Measurements from ENCODE around the gene NDFIP2. TPM values are rescaled to one million over a fixed set of nuclear protein-coding genes. Genes with fewer than 3 reads are reported as not detected.

NDFIP2 gene
- total RNA-seq, 1 experiment from 2014 or later = 49.6 TPM

- H3K4me2 ChIP-seq (ENCODE audit: low read length) = no peak overlapping the region
- H4K20me1 ChIP-seq (ENCODE audit: insufficient read depth) = peaks cover 9% of the 10 kb centered on the region; the same call in 1 of the 2 replicates
- no peaks in the 10 kb centered on the region for H3K9me3 ChIP-seq (ENCODE audit: control insufficient read depth in 1 of 2, insufficient read depth in 1 of 2, low read depth in 1 of 2, low read length in 2 of 2)
- RAD21 ChIA-PET (ENCODE audit: low non-redundant PET in 1 of 2, low total read pairs in 2 of 2, uncharacterized antibody in 2 of 2, unreplicated experiment in 2 of 2) = no interaction called here
- H3K9ac ChIP-seq (ENCODE audit: low read length) = no peak overlapping the region
- intact Hi-C loops (cut with micrococcal nuclease) = no loop called here
- ATAC-seq (no peak), DNase-seq (ENCODE audit: low read depth, low spot score) (no peak)
- H3K9me2 ChIP-seq (ENCODE audit: insufficient read depth) = no peaks in the 10 kb centered on the region
- peaks cover 100% of the 10 kb centered on the region for H3K79me2 ChIP-seq (ENCODE audit: insufficient read depth, low read length)
- H3K36me3 ChIP-seq (ENCODE audit: control insufficient read depth in 1 of 2, insufficient read depth in 2 of 2, low read length in 2 of 2) = no peaks in the 10 kb centered on the region
- CTCF ChIA-PET = no interaction called here
- H3K4me1 ChIP-seq (ENCODE audit: control insufficient read depth in 1 of 2, insufficient read depth in 2 of 2, low read length in 2 of 2) = no peaks in the 10 kb centered on the region
- BruUV-seq (replicated peaks) = no TSS peak
- no peak overlapping the region for H3K4me3 ChIP-seq (replicated peaks in 1 of 2; ENCODE audit: low read depth in 1 of 2, low read length in 2 of 2)
- H3K27ac ChIP-seq (ENCODE audit: low read depth, low read length) = no peak overlapping the region
- H2AFZ ChIP-seq (ENCODE audit: low read depth, low read length, poor library complexity, severe bottlenecking) = no peak overlapping the region
- POLR2A ChIA-PET = no interaction called here
- H3K27me3 ChIP-seq (ENCODE audit: insufficient read depth, low read length) = no peaks in the 10 kb centered on the region
- TF ChIP-seq EZH2 (IDR thresholded peaks at IDR 0.05) (no peak), SRF (IDR thresholded peaks at IDR 0.05; ENCODE audit: low read depth) (no peak), JUND (IDR thresholded peaks at IDR 0.05) (no peak), ZFX (IDR thresholded peaks at IDR 0.05) (no peak), CEBPB (IDR thresholded peaks at IDR 0.05; ENCODE audit: low read depth) (no peak)
Measured at GRCh38 chr13:79490824-79491223, 9.9 kb downstream of the NDFIP2 start.

- ChIA-PET CTCF (no interaction called here), POLR2A (interaction anchor here (1.1 kb wide), 1 partner anchor 11 kb away, joined by 3 read pairs; the partner anchor contains the start of gene NDFIP2), RAD21 (ENCODE audit: low non-redundant PET in 1 of 2, low total read pairs in 2 of 2, uncharacterized antibody in 2 of 2, unreplicated experiment in 2 of 2) (no interaction called here)
- H3K4me1 ChIP-seq (ENCODE audit: control insufficient read depth in 1 of 2, insufficient read depth in 2 of 2, low read length in 2 of 2) = no peaks in the 10 kb centered on the region
- peaks cover 100% of the 10 kb centered on the region for H3K79me2 ChIP-seq (ENCODE audit: insufficient read depth, low read length)
- BruUV-seq (replicated peaks) = no TSS peak
- DNase-seq (ENCODE audit: low read depth, low spot score) (no peak), ATAC-seq (no peak)
- H2AFZ ChIP-seq (ENCODE audit: low read depth, low read length, poor library complexity, severe bottlenecking) = no peak overlapping the region
- H3K27ac ChIP-seq (ENCODE audit: low read depth, low read length) = no peak overlapping the region
- H3K9me3 ChIP-seq (ENCODE audit: control insufficient read depth in 1 of 2, insufficient read depth in 1 of 2, low read depth in 1 of 2, low read length in 2 of 2) = no peaks in the 10 kb centered on the region
- H4K20me1 ChIP-seq (ENCODE audit: insufficient read depth) = peaks cover 9% of the 10 kb centered on the region; the same call in 1 of the 2 replicates
- no peak overlapping the region for H3K4me2 ChIP-seq (ENCODE audit: low read length)
- H3K9ac ChIP-seq (ENCODE audit: low read length) = no peak overlapping the region
- no peak overlapping the region for H3K4me3 ChIP-seq (replicated peaks in 1 of 2; ENCODE audit: low read depth in 1 of 2, low read length in 2 of 2)
- no peaks in the 10 kb centered on the region for H3K27me3 ChIP-seq (ENCODE audit: insufficient read depth, low read length)
- no peaks in the 10 kb centered on the region for H3K36me3 ChIP-seq (ENCODE audit: control insufficient read depth in 1 of 2, insufficient read depth in 2 of 2, low read length in 2 of 2)
- intact Hi-C loops (cut with micrococcal nuclease) = no loop called here
- no peaks in the 10 kb centered on the region for H3K9me2 ChIP-seq (ENCODE audit: insufficient read depth)
- TF ChIP-seq SP1 (IDR thresholded peaks at IDR 0.05; ENCODE audit: low read depth) = no peak
- TF ChIP-seq SRF (IDR thresholded peaks at IDR 0.05; ENCODE audit: low read depth) = no peak
- TF ChIP-seq POLR2A (IDR thresholded peaks at IDR 0.05; ENCODE audit: borderline replicate concordance, extremely low read depth, insufficient read depth, insufficient read length) = no peak
- TF ChIP-seq RAD21 (IDR thresholded peaks at IDR 0.05; ENCODE audit: low read depth) = no peak
- TF ChIP-seq FOSL1 (IDR thresholded peaks at IDR 0.05; ENCODE audit: low read depth) = no peak
- TF ChIP-seq MAX (IDR thresholded peaks at IDR 0.05) = no peak
- no peak for TF ChIP-seq EZH2 (IDR thresholded peaks at IDR 0.05)
- TF ChIP-seq YY1 (IDR thresholded peaks at IDR 0.05; ENCODE audit: extremely low read depth, insufficient replicate concordance, low read depth, low read length) = no peak
- TF ChIP-seq ATF3 (IDR thresholded peaks at IDR 0.05) = no peak
- TF ChIP-seq EZH2phosphoT487 (IDR thresholded peaks at IDR 0.05; ENCODE audit: borderline replicate concordance) = no peak
- TF ChIP-seq EGR1 (IDR thresholded peaks at IDR 0.05; ENCODE audit: low read depth) = no peak
- TF ChIP-seq ZBTB33 (IDR thresholded peaks at IDR 0.05; ENCODE audit: extremely low read depth, insufficient replicate concordance, low read length) = no peak
- no peak for TF ChIP-seq CEBPB (IDR thresholded peaks at IDR 0.05; ENCODE audit: low read depth)
- TF ChIP-seq POLR2AphosphoS5 (IDR thresholded peaks at IDR 0.05; ENCODE audit: low read depth, low read length) = no peak
- no peak for TF ChIP-seq CBX3 (IDR thresholded peaks at IDR 0.05; ENCODE audit: low read depth)
- no peak for TF ChIP-seq JUND (IDR thresholded peaks at IDR 0.05)
- TF ChIP-seq SIN3A (IDR thresholded peaks at IDR 0.05; ENCODE audit: low read depth) = no peak
- TF ChIP-seq ZFX (IDR thresholded peaks at IDR 0.05) = no peak
Measured at GRCh38 chr13:79491715-79492114, 10.8 kb downstream of the NDFIP2 start.

Data from HCT116 (cell line).